Measurements from ENCODE around the gene ZPLD1.

GRCh38 chr3:102511639-102512038 is 76.8 kb downstream of the ZPLD1 start:
- TF ChIP-seq EZH2 (IDR thresholded peaks at IDR 0.05; ENCODE audit: insufficient read depth, low read length), result no peak
- TF ChIP-seq CTCF (IDR thresholded peaks at IDR 0.05; ENCODE audit: insufficient read depth, low read depth, low read length), result no peak

Data from astrocyte (in vitro differentiated cells and primary cell).